Smooth muscle cell (in vitro differentiated cells): Measurements from ENCODE around the gene EEFSEC. TPM values are rescaled to one million over a fixed set of nuclear protein-coding genes. Genes with fewer than 3 reads are reported as not detected.

Source experiments
- DNase-seq: peaks from one replicate; lab custom pipeline; 2025; ENCODE audit not compliant: unreplicated experiment; lab: John Stamatoyannopoulos, UW
- H2AFZ ChIP-seq: fragments of 200-600 bp; sonication (generic); 2 replicates; pipeline ENCODE4 v1.6.0; 2016; ENCODE audit warnings: antibody characterized with exemption, low read depth, mild to moderate bottlenecking
- H3F3A ChIP-seq: fragments of 200-600 bp; sonication (generic); 2 replicates; pipeline ENCODE4 v1.6.0; 2017; ENCODE audit warnings: antibody characterized with exemption, low read depth
- H3K27ac ChIP-seq: fragments of 200-600 bp; sonication (generic); 2 replicates; pipeline ENCODE4 v1.5.1; 2016; ENCODE audit warnings: low read depth, mild to moderate bottlenecking
- H3K27me3 ChIP-seq: fragments of 200-600 bp; sonication (generic); 2 replicates; pipeline ENCODE4 v1.6.1; 2016; ENCODE audit warnings: low read depth, mild to moderate bottlenecking
- H3K36me3 ChIP-seq: fragments of 200-600 bp; sonication (generic); 2 replicates; pipeline ENCODE4 v1.5.1; 2016; ENCODE audit warnings: low read depth
- H3K4me1 ChIP-seq: fragments of 200-600 bp; sonication (generic); 2 replicates; pipeline ENCODE4 v1.5.1; 2016; ENCODE audit warnings: low read depth
- H3K4me2 ChIP-seq: fragments of 200-600 bp; sonication (generic); 2 replicates; pipeline ENCODE4 v1.6.0; 2016; ENCODE audit warnings: mild to moderate bottlenecking
- H3K4me3 ChIP-seq: fragments of 200-600 bp; sonication (generic); 2 replicates; pipeline ENCODE4 v1.5.1; 2016; ENCODE audit warnings: mild to moderate bottlenecking
- H3K79me2 ChIP-seq: fragments of 200-600 bp; sonication (generic); 2 replicates; pipeline ENCODE4 v1.6.0; 2016; ENCODE audit warnings: low read depth, mild to moderate bottlenecking
- H3K9ac ChIP-seq: fragments of 200-600 bp; sonication (generic); 2 replicates; pipeline ENCODE4 v1.6.0; 2016; ENCODE audit warnings: low read depth
- H3K9me3 ChIP-seq: fragments of 200-600 bp; sonication (generic); replicated peaks from 2 replicates; pipeline ENCODE4 v1.5.1; 2016; ENCODE audit warnings: low read depth
- H4K20me1 ChIP-seq: fragments of 200-600 bp; sonication (generic); 2 replicates; pipeline ENCODE4 v1.6.0; 2016; ENCODE audit warnings: low read depth
- CTCF ChIP-seq: fragments of 200-600 bp; sonication (generic); IDR thresholded peaks from 2 replicates; pipeline ENCODE4 v1.5.1; 2017; ENCODE audit warnings: borderline replicate concordance, mild to moderate bottlenecking, antibody characterized with exemption; ENCODE audit not compliant: insufficient read depth, poor library complexity, severe bottlenecking
- WGBS: methylation state at CpG from one replicate; pipeline ENCODE4 v1.1.7; 2016; ENCODE audit warnings: low lambda C conversion rate; 5-methylcytosine and 5-hydroxymethylcytosine counted together
- polyA plus RNA-seq: library from polyadenylated mRNA; unstranded; fragments of >200 nt; fragmentation: Nextera tagmentation; extraction: Ambion mirVana; gene quantifications from 2 replicates; pipeline ENCODE4 v1.2.1, GENCODE V29; 2016
- total RNA-seq: library from RNA; depleted of rRNA; stranded (reverse); fragments of >200 nt; gene quantifications from 2 replicates; pipeline ENCODE4 v1.2.3, GENCODE V29; 2014

The EEFSEC gene
- total and polyA plus RNA-seq, 2 experiments from 2014 or later: 12.4 to 17.1 TPM

GRCh38 chr3:128407247-128407646, 254.0 kb downstream of the EEFSEC start:
- Histone ChIP-seq H2AFZ (no peak overlapping the region), H3K27me3 (no peaks in the 10 kb centered on the region), H3K4me3 (no peak overlapping the region), H3K9ac (no peak overlapping the region), H3K79me2 (no peaks in the 10 kb centered on the region), H3K27ac (no peak overlapping the region), H3K4me1 (no peaks in the 10 kb centered on the region), H3K4me2 (no peak overlapping the region), H3K9me3 (no peaks in the 10 kb centered on the region), H4K20me1 (peaks cover 6% of the 10 kb centered on the region), H3K36me3 (no peaks in the 10 kb centered on the region), H3F3A (no peaks in the 10 kb centered on the region)
- no peak for DNase-seq
- TF ChIP-seq CTCF: no peak
- WGBS: 92% methylated on average over 7 of the region's 7 CpGs

- Histone ChIP-seq H3K36me3 (no peaks in the 10 kb centered on the region), H2AFZ (no peak overlapping the region), H4K20me1 (peaks cover 6% of the 10 kb centered on the region), H3K79me2 (no peaks in the 10 kb centered on the region), H3K9ac (no peak overlapping the region), H3K27ac (no peak overlapping the region), H3F3A (no peaks in the 10 kb centered on the region), H3K27me3 (no peaks in the 10 kb centered on the region), H3K4me2 (no peak overlapping the region), H3K4me1 (no peaks in the 10 kb centered on the region), H3K4me3 (no peak overlapping the region), H3K9me3 (no peaks in the 10 kb centered on the region)
- DNase-seq: no peak
- WGBS: 94% methylated on average over 19 of the region's 19 CpGs
- TF ChIP-seq CTCF: no peak
These were observed 254.9 kb downstream of the EEFSEC start for GRCh38 chr3:128408012-128408692.

- Histone ChIP-seq H3K9ac (no peak overlapping the region), H3F3A (no peaks in the 10 kb centered on the region), H2AFZ (no peak overlapping the region), H3K4me3 (no peak overlapping the region), H3K9me3 (no peaks in the 10 kb centered on the region), H3K79me2 (no peaks in the 10 kb centered on the region), H3K27ac (no peak overlapping the region), H3K4me2 (no peak overlapping the region), H3K4me1 (no peaks in the 10 kb centered on the region), H4K20me1 (peaks cover 6% of the 10 kb centered on the region), H3K36me3 (no peaks in the 10 kb centered on the region), H3K27me3 (no peaks in the 10 kb centered on the region)
- TF ChIP-seq CTCF: no peak
- WGBS: 86% methylated on average over 16 of the region's 16 CpGs
- no peak for DNase-seq
These were observed 255.7 kb downstream of the EEFSEC start for GRCh38 chr3:128408693-128409623.
